GM12878 (cell line): ENCODE data around the gene RNF32. TPM values are rescaled to one million over a fixed set of nuclear protein-coding genes. Genes with fewer than 3 reads are reported as not detected.

Source experiments
- ATAC-seq: fragments of 200-7000 bp; cut with Tn5 transposase; 3 replicates; pipeline ENCODE4 v1.9.1; 2020; ENCODE audit warnings: mild to moderate bottlenecking, moderate library complexity
- BruUV-seq: library from RNA; stranded (reverse); fragments of 400-500 nt; replicated peaks from 2 replicates; lab custom pipeline; 2021; lab: Mats Ljungman, UMichigan
- CTCF ChIA-PET: fragments of 300-600 bp; sonication (Branson Sonifier 250); formaldehyde crosslinking; extraction: SDS; loops from one replicate; lab custom pipeline; 2021; ENCODE audit warnings: inconsistent platforms; lab: Yijun Ruan, JAX
- POLR2A ChIA-PET: fragments of 350-600 bp; formaldehyde crosslinking; extraction: SDS; loops from one replicate; lab custom pipeline; 2021; ENCODE audit warnings: inconsistent platforms; lab: Charles Lee
- RAD21 ChIA-PET: fragments of 300-600 bp; sonication (Branson Sonifier 250); formaldehyde crosslinking; loops from one replicate; lab custom pipeline; 2023; ENCODE audit warnings: antibody characterized with exemption; ENCODE audit not compliant: unreplicated experiment; lab: Charles Lee
- SMC1A ChIA-PET: fragments of 300-600 bp; sonication (Branson Sonifier 250); formaldehyde crosslinking; loops from one replicate; lab custom pipeline; 2023; ENCODE audit not compliant: unreplicated experiment, uncharacterized antibody; lab: Charles Lee
- DNase-seq: peaks from one replicate; pipeline ENCODE4 v3.0.0-alpha.2; 2011; ENCODE audit warnings: low read depth, low spot score
- FAIRE-seq: peaks from 3 replicates; lab custom pipeline; 2011; peaks lifted over from hg19 to GRCh38; lab: Jason Lieb, UNC
- H2AFZ ChIP-seq: 2 replicates; pipeline ENCODE4 v1.6.0; 2011; ENCODE audit warnings: low read depth, low read length, control low read depth; ENCODE audit not compliant: control insufficient read depth
- H3K27ac ChIP-seq: 2 replicates; pipeline ENCODE4 v1.5.1; 2011; ENCODE audit warnings: control low read depth; ENCODE audit not compliant: control insufficient read depth, insufficient read depth
- H3K27me3 ChIP-seq, 2 experiments: replicated peaks in 1 of 2; 2 replicates each; pipeline versions ENCODE4 v1.6.0 to v1.6.1; 2011; ENCODE audit warnings: low read length in 1 of 2; ENCODE audit not compliant: control insufficient read depth in 2 of 2, insufficient read depth in 2 of 2
- H3K36me3 ChIP-seq, 2 experiments: 2 replicates each; pipeline ENCODE4 v1.5.1; 2011; ENCODE audit warnings: low read length in 1 of 2; ENCODE audit not compliant: control insufficient read depth in 2 of 2, insufficient read depth in 2 of 2
- H3K4me1 ChIP-seq: 2 replicates; pipeline ENCODE4 v1.6.1; 2011; ENCODE audit warnings: mild to moderate bottlenecking, low read length, moderate library complexity, mixed read lengths; ENCODE audit not compliant: control insufficient read depth, insufficient read depth
- H3K4me2 ChIP-seq: 2 replicates; pipeline ENCODE4 v1.6.0; 2011; ENCODE audit warnings: control low read depth; ENCODE audit not compliant: control insufficient read depth, insufficient read depth
- H3K4me3 ChIP-seq: fragments of 200-600 bp; sonication (generic); 2 replicates; pipeline ENCODE4 v1.5.1; 2016
- H3K79me2 ChIP-seq: 2 replicates; pipeline ENCODE4 v1.6.0; 2011; ENCODE audit warnings: low read length; ENCODE audit not compliant: control insufficient read depth, insufficient read depth
- H3K9ac ChIP-seq: 2 replicates; pipeline ENCODE4 v1.8.0; 2011; ENCODE audit warnings: low read length, control low read depth, mixed read lengths; ENCODE audit not compliant: control insufficient read depth, insufficient read depth
- H3K9me3 ChIP-seq: replicated peaks from 3 replicates; pipeline ENCODE4 v1.5.1; 2011; ENCODE audit warnings: mild to moderate bottlenecking, low read length; ENCODE audit not compliant: control insufficient read depth, insufficient read depth
- H4K20me1 ChIP-seq: 2 replicates; pipeline ENCODE4 v1.6.0; 2011; ENCODE audit not compliant: control insufficient read depth, insufficient read depth
- BACH1 ChIP-seq: fragments of 450-650 bp; IDR thresholded peaks from 2 replicates; pipeline ENCODE4 v1.6.1; 2017; ENCODE audit warnings: mild to moderate bottlenecking, borderline replicate concordance
- BMI1 ChIP-seq: fragments of 450-650 bp; IDR thresholded peaks from 2 replicates; pipeline ENCODE4 v1.6.1; 2016; ENCODE audit warnings: mild to moderate bottlenecking, moderate library complexity, borderline replicate concordance
- CHD2 ChIP-seq: IDR thresholded peaks from 2 replicates; pipeline ENCODE4 v1.6.1; 2011; ENCODE audit warnings: low read depth, low read length, improper control_type of control experiment, borderline replicate concordance
- EP300 ChIP-seq, 2 experiments: fragments of 150-350 bp in 1 of 2; IDR thresholded peaks; 2 replicates each; pipeline ENCODE4 v1.6.1; 2011 to 2012; ENCODE audit warnings: low read depth in 2 of 2, low read length in 2 of 2, borderline replicate concordance in 1 of 2, improper control_type of control experiment in 1 of 2, inconsistent platforms in 1 of 2; ENCODE audit not compliant: control insufficient read depth in 1 of 2
- ESRRA ChIP-seq: IDR thresholded peaks from 2 replicates; pipeline ENCODE4 v1.6.1; 2012; ENCODE audit warnings: mild to moderate bottlenecking, low read length, improper control_type of control experiment
- HSF1 ChIP-seq: fragments of 150-350 bp; IDR thresholded peaks from 2 replicates; pipeline ENCODE4 v1.6.1; 2014; ENCODE audit warnings: mild to moderate bottlenecking, low read depth, low read length
- MAX ChIP-seq: IDR thresholded peaks from 2 replicates; pipeline ENCODE4 v1.6.1; 2012; ENCODE audit warnings: low read depth, low read length, improper control_type of control experiment
- MTA3 ChIP-seq: IDR thresholded peaks from 2 replicates; pipeline ENCODE4 v1.6.1; 2012; ENCODE audit warnings: low read length, inconsistent platforms, borderline replicate concordance
- PBX3 ChIP-seq: IDR thresholded peaks from 2 replicates; pipeline ENCODE4 v1.6.1; 2011; ENCODE audit warnings: mild to moderate bottlenecking, low read depth, low read length, moderate library complexity; ENCODE audit not compliant: insufficient replicate concordance
- POU2F2 ChIP-seq: IDR thresholded peaks from 3 replicates; pipeline ENCODE4 v1.6.1; 2011; ENCODE audit warnings: low read depth, mild to moderate bottlenecking, low read length, borderline replicate concordance
- SIN3A ChIP-seq: IDR thresholded peaks from 2 replicates; pipeline ENCODE4 v1.6.1; 2012; ENCODE audit warnings: low read depth, low read length, improper control_type of control experiment
- SKIL ChIP-seq: fragments of 450-650 bp; IDR thresholded peaks from 2 replicates; pipeline ENCODE4 v1.6.1; 2017; ENCODE audit warnings: mild to moderate bottlenecking, low read depth, inconsistent platforms; ENCODE audit not compliant: poor library complexity, severe bottlenecking
- USF1 ChIP-seq: IDR thresholded peaks from 2 replicates; pipeline ENCODE4 v1.6.1; 2011; ENCODE audit warnings: borderline replicate concordance, low read depth, mild to moderate bottlenecking, moderate library complexity, mixed read lengths, low read length; ENCODE audit not compliant: insufficient read depth; ENCODE audit errors: extremely low read length
- YBX1 ChIP-seq: fragments of 450-650 bp; IDR thresholded peaks from 2 replicates; pipeline ENCODE4 v1.6.1; 2016; ENCODE audit warnings: antibody characterized with exemption
- ZNF384 ChIP-seq: IDR thresholded peaks from 2 replicates; pipeline ENCODE4 v1.6.1; 2012; ENCODE audit warnings: low read depth, mild to moderate bottlenecking, low read length, improper control_type of control experiment, borderline replicate concordance
- ZNF622 ChIP-seq: fragments of 450-650 bp; IDR thresholded peaks from 2 replicates; pipeline ENCODE4 v1.6.1; 2017; ENCODE audit warnings: mild to moderate bottlenecking, inconsistent platforms
- WGBS: methylation state at CpG from one replicate; pipeline ENCODE4 v1.1.6; 2016; ENCODE audit warnings: low lambda C conversion rate; ENCODE audit not compliant: insufficient replicate concordance, insufficient coverage; ENCODE audit errors: missing lambda C conversion rate; 5-methylcytosine and 5-hydroxymethylcytosine counted together
- in situ Hi-C: fragments of 300-500 bp; cut with MboI; formaldehyde crosslinking; loops from 9 replicates; pipeline ENCODE4 v1.14.3; 2018; ENCODE audit warnings: mixed read lengths
- intact Hi-C: fragments of 100-400 bp; cut with micrococcal nuclease; formaldehyde crosslinking; loops from one replicate; pipeline ENCODE4 v1.14.2; 2022; ENCODE audit not compliant: unreplicated experiment
- polyA plus RNA-seq, 11 experiments: library from polyadenylated mRNA; depleted of rRNA in 4 of 11; unstranded in 6 of 11; stranded (reverse) in 5 of 11; fragments of >200 nt; fragmentation: Nextera tagmentation in 4 of 11; fragmentation: Illumina TruSeq in 1 of 11; extraction: Ambion mirVana in 4 of 11; extraction: Trizol in 1 of 11; gene quantifications; 1 replicate in 1 of 11; 2 replicates in 10 of 11; pipeline versions ENCODE4 v1.2.1 to v1.2.3, GENCODE V29; 2011 to 2016; ENCODE audit warnings: inconsistent platforms in 2 of 11, missing spikeins in 2 of 11, low read depth in 1 of 11
- total RNA-seq, 4 experiments: library from RNA; depleted of rRNA in 3 of 4; stranded (reverse); fragments of >200 nt in 3 of 4; fragmentation: Illumina TruSeq in 1 of 4; extraction: Trizol in 1 of 4; gene quantifications; 2 replicates each; pipeline versions ENCODE4 v1.2.1 to v1.2.3, GENCODE V29; 2013 to 2021

The RNF32 gene
- total and polyA plus RNA-seq, 10 of the 15 experiments (the other 5 are each of a cell fraction or from before 2014, with no cell fraction given), result 2.5 to 7.2 (median 3.7) TPM

- WGBS, result 95% methylated on average over 1 of the region's 1 CpG
- no peak overlapping the region for H2AFZ ChIP-seq
- H3K27me3 ChIP-seq, result no peaks in the 10 kb centered on the region
- no peak overlapping the region for H3K27ac ChIP-seq
- H3K4me3 ChIP-seq, result no peak overlapping the region
- BruUV-seq, result no TSS peak
- H3K36me3 ChIP-seq, result peaks cover 0 to 3% of the 10 kb centered on the region in 2 experiments; a peak in 2 of 4 replicates
- no peak overlapping the region for H3K9ac ChIP-seq
- in situ Hi-C loops, result no loop called here
- no peak overlapping the region for H3K4me2 ChIP-seq
- RAD21 ChIA-PET, result interaction anchor here (0.6 kb wide), 1 partner anchor 497 kb away, joined by 3 read pairs; no protein-coding TSS in a partner anchor
- H3K79me2 ChIP-seq, result no peaks in the 10 kb centered on the region
- no peaks in the 10 kb centered on the region for H3K9me3 ChIP-seq
- DNase-seq (no peak), ATAC-seq (no peak), FAIRE-seq (no peak)
- no peaks in the 10 kb centered on the region for H3K4me1 ChIP-seq
- SMC1A ChIA-PET, result interaction anchor here (1.0 to 2.3 kb wide), 3 partner anchors 13 to 165 kb away, joined by 3 to 7 read pairs (median 4); no protein-coding TSS in a partner anchor
- CTCF ChIA-PET, result interaction anchor here (0.9 to 2.7 kb wide), 2 partner anchors 26 to 104 kb away, joined by 3 to 5 read pairs; partner anchors contain the start of gene RNF32
- intact Hi-C loops, result no loop called here
- H4K20me1 ChIP-seq, result no peaks in the 10 kb centered on the region
- POLR2A ChIA-PET, result no interaction called here
- no peak for TF ChIP-seq SIN3A
- no peak for TF ChIP-seq ZNF384
- no peak for TF ChIP-seq USF1
- no peak for TF ChIP-seq HSF1
- no peak for TF ChIP-seq ZNF622
- TF ChIP-seq MTA3, result no peak
- no peak for TF ChIP-seq SKIL
- TF ChIP-seq BACH1, result no peak
- TF ChIP-seq MAX, result no peak
- TF ChIP-seq BMI1, result no peak
- no peak for TF ChIP-seq EP300 (IDR thresholded peaks at IDR 0.05; ENCODE audit: borderline replicate concordance in 1 of 2, control insufficient read depth in 1 of 2, low read depth in 2 of 2, low read length in 2 of 2)
- no peak for TF ChIP-seq YBX1
- no peak for TF ChIP-seq CHD2
- TF ChIP-seq POU2F2, result no peak
- TF ChIP-seq ESRRA, result no peak
- no peak for TF ChIP-seq PBX3
Observed at GRCh38 chr7:156667110-156667426, 26.5 kb downstream of the RNF32 start.
